Sigmoid colon (tissue), 7 donors: Measurements from ENCODE around the gene KRTAP4-9. TPM values are rescaled to one million over a fixed set of nuclear protein-coding genes. Genes with fewer than 3 reads are reported as not detected.

ENCODE experiments used
- DNase-seq: peaks from one replicate; pipeline ENCODE4 v3.0.0-alpha.2; 2019
- H3K27ac ChIP-seq, 4 donors: fragments of 200-600 bp; sonication (generic); one replicate each; pipeline ENCODE4 v1.5.1; 2016 to 2019; ENCODE audit warnings: mild to moderate bottlenecking in 1 of 4
- H3K27me3 ChIP-seq, 3 donors: fragments of 200-600 bp; sonication (generic); one replicate each; pipeline ENCODE4 v1.5.1; 2019; ENCODE audit warnings: mild to moderate bottlenecking in 1 of 3
- H3K36me3 ChIP-seq, 4 donors: fragments of 200-600 bp; sonication (generic); one replicate each; pipeline ENCODE4 v1.5.1; 2016 to 2019
- H3K4me1 ChIP-seq, 4 donors: fragments of 200-600 bp; sonication (generic); one replicate each; pipeline ENCODE4 v1.5.1; 2017 to 2019
- H3K4me3 ChIP-seq, 4 donors: fragments of 200-600 bp; sonication (generic); one replicate each; pipeline ENCODE4 v1.5.1; 2017 to 2019; ENCODE audit warnings: mild to moderate bottlenecking in 2 of 4, moderate library complexity in 1 of 4
- H3K9me3 ChIP-seq, 4 donors: fragments of 200-600 bp in 3 of 4; sonication (generic) in 3 of 4; one replicate each; pipeline versions ENCODE4 v1.5.1 to v1.6.1; 2013 to 2019
- CTCF ChIP-seq, 4 experiments: fragments of 450-650 bp in 3 of 4; fragments of 200-600 bp in 1 of 4; IDR thresholded peaks; one replicate each; pipeline ENCODE4 v1.5.1; 2016 to 2019; ENCODE audit warnings: antibody characterized with exemption in 4 of 4, mild to moderate bottlenecking in 3 of 4, moderate library complexity in 2 of 4
- EP300 ChIP-seq, 4 donors: sonication (generic); formaldehyde crosslinking; IDR thresholded peaks; one replicate each; pipeline ENCODE4 v1.6.1; 2017; ENCODE audit warnings: antibody characterized with exemption in 4 of 4
- POLR2A ChIP-seq, 2 donors: fragments of 450-650 bp; IDR thresholded peaks; one replicate each; pipeline ENCODE4 v1.6.1; 2016; ENCODE audit warnings: antibody characterized with exemption in 2 of 2, mild to moderate bottlenecking in 2 of 2, moderate library complexity in 2 of 2
- POLR2AphosphoS5 ChIP-seq, 4 donors: sonication (generic); formaldehyde crosslinking; IDR thresholded peaks; one replicate each; pipeline ENCODE4 v1.6.1; 2017; ENCODE audit warnings: antibody characterized with exemption in 4 of 4
- WGBS, 2 donors: extraction: QIAGEN DNeasy Blood & Tissue Kit; methylation state at CpG; one replicate each; pipeline ENCODE4 v1.1.7; 2013; 5-methylcytosine and 5-hydroxymethylcytosine counted together
- intact Hi-C: fragments of 100-400 bp; cut with DNase I; formaldehyde crosslinking; loops from one replicate; pipeline ENCODE4 v1.15.1; 2023
- polyA plus RNA-seq, 3 donors: library from polyadenylated mRNA; stranded (reverse); fragments of 200-250 nt; gene quantifications; one replicate each; pipeline ENCODE4 v1.2.3, GENCODE V29; 2013
- total RNA-seq, 4 donors: library from RNA; depleted of rRNA; stranded (reverse); fragments of >200 nt; gene quantifications; one replicate each; pipeline ENCODE4 v1.1.0, GENCODE V29; 2016
- donor health status: healthy with polysubstance abuse.
- donor health status: Bipolar disorder and iron deficiency.
- donor health status: healthy.

KRTAP4-9 gene
- total and polyA plus RNA-seq, 7 donors, result not detected

GRCh38 chr17:41125064-41125463 lies 19.9 kb downstream of the KRTAP4-9 start:
- Histone ChIP-seq H3K9me3 (no peaks in the 10 kb centered on the region), H3K4me3 (no peak overlapping the region), H3K27me3 (peaks cover 0 to 8% (median 0%) of the 10 kb centered on the region in 3 donors), H3K36me3 (no peaks in the 10 kb centered on the region), H3K4me1 (no peaks in the 10 kb centered on the region), H3K27ac (no peak overlapping the region)
- 96% methylated on average over 2 of the region's 2 CpGs for WGBS, 2 donors
- DNase-seq, result no peak
- TF ChIP-seq EP300 (IDR thresholded peaks at IDR 0.05) (no peak), POLR2A (IDR thresholded peaks at IDR 0.05) (no peak), POLR2AphosphoS5 (IDR thresholded peaks at IDR 0.05) (no peak), CTCF (IDR thresholded peaks at IDR 0.05) (no peak)
- intact Hi-C loops, result no loop called here

- Histone ChIP-seq H3K4me3 (no peak overlapping the region), H3K27ac (no peak overlapping the region), H3K27me3 (peaks cover 0 to 4% (median 0%) of the 10 kb centered on the region in 3 donors), H3K4me1 (no peaks in the 10 kb centered on the region), H3K9me3 (no peaks in the 10 kb centered on the region), H3K36me3 (no peaks in the 10 kb centered on the region)
- WGBS, 2 donors, result 83 to 91% methylated on average over 3 of the region's 3 CpGs
- intact Hi-C loops, result no loop called here
- TF ChIP-seq CTCF (IDR thresholded peaks at IDR 0.05) (no peak), EP300 (IDR thresholded peaks at IDR 0.05) (no peak), POLR2A (IDR thresholded peaks at IDR 0.05) (no peak), POLR2AphosphoS5 (IDR thresholded peaks at IDR 0.05) (no peak)
- DNase-seq, result no peak
Observed at GRCh38 chr17:41126412-41126811, 21.2 kb downstream of the KRTAP4-9 start.

GRCh38 chr17:41127371-41127770 lies 22.2 kb downstream of the KRTAP4-9 start:
- Histone ChIP-seq H3K4me3 (no peak overlapping the region), H3K9me3 (no peaks in the 10 kb centered on the region), H3K4me1 (no peaks in the 10 kb centered on the region), H3K36me3 (no peaks in the 10 kb centered on the region), H3K27me3 (peaks cover 0 to 1% (median 0%) of the 10 kb centered on the region in 3 donors), H3K27ac (no peak overlapping the region)
- DNase-seq, result no peak
- TF ChIP-seq EP300 (IDR thresholded peaks at IDR 0.05) (no peak), POLR2AphosphoS5 (IDR thresholded peaks at IDR 0.05) (no peak), POLR2A (IDR thresholded peaks at IDR 0.05) (no peak), CTCF (IDR thresholded peaks at IDR 0.05) (no peak)
- WGBS, 2 donors, result 42 to 83% methylated on average over 1 of the region's 1 CpG
- intact Hi-C loops, result no loop called here

GRCh38 chr17:41131979-41132378 lies 26.8 kb downstream of the KRTAP4-9 start:
- intact Hi-C loops, result no loop called here
- no peak overlapping the region for H3K27ac ChIP-seq
- H3K4me1 ChIP-seq, result no peaks in the 10 kb centered on the region
- TF ChIP-seq EP300 (IDR thresholded peaks at IDR 0.05) (no peak), POLR2AphosphoS5 (IDR thresholded peaks at IDR 0.05) (no peak), POLR2A (IDR thresholded peaks at IDR 0.05) (no peak), CTCF (IDR thresholded peaks at IDR 0.05) (no peak)
- H3K36me3 ChIP-seq, result no peaks in the 10 kb centered on the region
- no peaks in the 10 kb centered on the region for H3K9me3 ChIP-seq
- no peaks in the 10 kb centered on the region for H3K27me3 ChIP-seq
- no peak for DNase-seq
- no peak overlapping the region for H3K4me3 ChIP-seq
- WGBS, 2 donors, result 68 to 77% methylated on average over 3 of the region's 3 CpGs
